Measurements from ENCODE around the gene TST. TPM values are rescaled to one million over a fixed set of nuclear protein-coding genes. Genes with fewer than 3 reads are reported as not detected.

TST gene
- total RNA-seq, 1 experiment from 2014 or later, result 58.2 TPM

- no peak for DNase-seq (ENCODE audit: low spot score)
- in situ Hi-C loops (cut with HindIII; ENCODE audit: low sequenced_read_pairs), result no loop called here
These were observed 52.3 kb downstream of the TST start for GRCh38 chr22:36966851-36967540.

GRCh38 chr22:36965696-36966095 lies 53.6 kb downstream of the TST start:
- in situ Hi-C loops (cut with HindIII; ENCODE audit: low sequenced_read_pairs), result no loop called here
- DNase-seq (ENCODE audit: low spot score), result no peak

- no peak for DNase-seq (ENCODE audit: low spot score)
- in situ Hi-C loops (cut with HindIII; ENCODE audit: low sequenced_read_pairs), result no loop called here
These were observed 55.1 kb downstream of the TST start for GRCh38 chr22:36964106-36964505.

GRCh38 chr22:36963302-36963701 lies 55.9 kb downstream of the TST start:
- in situ Hi-C loops (cut with HindIII; ENCODE audit: low sequenced_read_pairs), result no loop called here
- no peak for DNase-seq (ENCODE audit: low spot score)

- in situ Hi-C loops (cut with HindIII; ENCODE audit: low sequenced_read_pairs), result no loop called here
- no peak for DNase-seq (ENCODE audit: low spot score)
These were observed 57.6 kb downstream of the TST start for GRCh38 chr22:36961626-36962025.

Other genes with a start within 250 kb of the TST start
- gene IFT27, start 243.3 kb downstream of the TST start, total RNA-seq (2014; rRNA removed; shearing (Covaris generic)), result 30.3 and 34.5 TPM in 2 replicates
- not detected in 2 replicates for gene PVALB, start 202.4 kb downstream of the TST start, total RNA-seq (2014; rRNA removed; shearing (Covaris generic))
- gene NCF4, start 158.4 kb downstream of the TST start, total RNA-seq (2014; rRNA removed; shearing (Covaris generic)), result not detected in 2 replicates
- not detected in 2 replicates for gene CSF2RB, start 105.8 kb downstream of the TST start, total RNA-seq (2014; rRNA removed; shearing (Covaris generic))
- 177 and 203 TPM in 2 replicates for gene MPST, start 295 bp upstream of the TST start, total RNA-seq (2014; rRNA removed; shearing (Covaris generic))
- 24.9 and 30.0 TPM in 2 replicates for gene KCTD17, start 32.3 kb upstream of the TST start, total RNA-seq (2014; rRNA removed; shearing (Covaris generic))
- gene TMPRSS6, start 90.3 kb upstream of the TST start, total RNA-seq (2014; rRNA removed; shearing (Covaris generic)), result not detected in 2 replicates
- not detected in 2 replicates for gene IL2RB, start 130.5 kb upstream of the TST start, total RNA-seq (2014; rRNA removed; shearing (Covaris generic))
- gene C1QTNF6, start 168.8 kb upstream of the TST start, total RNA-seq (2014; rRNA removed; shearing (Covaris generic)), result 5.0 and 6.7 TPM in 2 replicates
- gene SSTR3, start 193.0 kb upstream of the TST start, total RNA-seq (2014; rRNA removed; shearing (Covaris generic)), result not detected in 2 replicates
- not detected in 2 replicates for gene RAC2, start 224.8 kb upstream of the TST start, total RNA-seq (2014; rRNA removed; shearing (Covaris generic))

All from G401 (cell line).